GM19099 (cell line): ENCODE results near the gene FURIN.
A peak's percentile ranks its signal among the peaks of the same experiment; 100 is the strongest.

Experiments
- POLR2A ChIP-seq: IDR thresholded peaks from 3 replicates; pipeline ENCODE4 v1.6.1; 2011; ENCODE audit warnings: low read depth; ENCODE audit not compliant: insufficient read length; ENCODE audit errors: extremely low read depth

Gene FURIN

GRCh38 chr15:90929246-90930019, 61.0 kb downstream of the FURIN start:
- TF ChIP-seq POLR2A: no peak

GRCh38 chr15:90930861-90931574, 62.6 kb downstream of the FURIN start:
- TF ChIP-seq POLR2A: peak; percentile 18

- TF ChIP-seq POLR2A: no peak
Measured at GRCh38 chr15:90931575-90931827, 63.1 kb downstream of the FURIN start.

GRCh38 chr15:90931828-90932659, 63.7 kb downstream of the FURIN start, which contains the start of gene HDDC3:
Gene HDDC3 (minus strand): TSS chr15:90932549. CDS start chr15:90932540, 9 bp downstream.
- TF ChIP-seq POLR2A: peak; percentile 82

GRCh38 chr15:90932660-90932991, 64.2 kb downstream of the FURIN start:
- TF ChIP-seq POLR2A: no peak
